BE2C (cell line): ENCODE results near the gene ABI2.
A peak's percentile ranks its signal among the peaks of the same experiment; 100 is the strongest.

Experiments
- DNase-seq: peaks from one replicate; pipeline ENCODE4 v3.0.0-alpha.2; 2020
- H3K27me3 ChIP-seq: fragments of 250-450 bp; sonication (Bioruptor Pico); 2 replicates; pipeline ENCODE4 v1.5.1; 2020; ENCODE audit warnings: mild to moderate bottlenecking
- H3K36me3 ChIP-seq: fragments of 250-450 bp; sonication (Bioruptor Pico); 2 replicates; pipeline ENCODE4 v1.5.1; 2020; ENCODE audit warnings: mild to moderate bottlenecking
- H3K4me1 ChIP-seq: fragments of 250-450 bp; sonication (Bioruptor Pico); 2 replicates; pipeline ENCODE4 v1.5.1; 2020
- H3K4me3 ChIP-seq: 2 replicates; pipeline ENCODE4 v1.5.1; 2011; ENCODE audit warnings: low read depth, low read length
- H3K9me3 ChIP-seq: fragments of 250-450 bp; sonication (Bioruptor Pico); 2 replicates; pipeline ENCODE4 v1.5.1; 2020
- TF ChIP-seq, protein P1 (sequence below): IDR thresholded peaks from 2 replicates; pipeline ENCODE4 v1.5.1; 2012; ENCODE audit warnings: mild to moderate bottlenecking, low read depth, low read length

The ABI2 gene

DNA sequence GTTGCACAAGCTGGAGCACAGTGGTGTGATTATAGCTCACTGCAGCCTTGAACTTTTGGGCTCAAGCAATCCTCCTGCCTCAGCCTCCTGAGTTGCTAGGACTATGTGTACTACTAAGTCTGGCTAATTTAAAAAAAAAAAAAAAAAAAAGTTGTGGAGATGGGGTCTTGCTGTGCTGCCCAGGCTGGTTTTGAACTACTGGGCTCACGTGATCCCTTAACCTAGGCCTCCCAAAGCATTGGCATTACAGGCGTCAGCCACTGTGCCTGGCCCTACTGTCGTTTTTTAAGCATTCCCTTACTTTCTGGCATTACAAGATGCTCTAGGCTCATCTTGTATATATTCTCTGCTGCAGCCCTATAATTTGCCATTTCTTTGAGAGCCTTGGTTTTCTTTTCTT, 118.6 kb downstream of the ABI2 start:
- TF ChIP-seq, protein P1, sequence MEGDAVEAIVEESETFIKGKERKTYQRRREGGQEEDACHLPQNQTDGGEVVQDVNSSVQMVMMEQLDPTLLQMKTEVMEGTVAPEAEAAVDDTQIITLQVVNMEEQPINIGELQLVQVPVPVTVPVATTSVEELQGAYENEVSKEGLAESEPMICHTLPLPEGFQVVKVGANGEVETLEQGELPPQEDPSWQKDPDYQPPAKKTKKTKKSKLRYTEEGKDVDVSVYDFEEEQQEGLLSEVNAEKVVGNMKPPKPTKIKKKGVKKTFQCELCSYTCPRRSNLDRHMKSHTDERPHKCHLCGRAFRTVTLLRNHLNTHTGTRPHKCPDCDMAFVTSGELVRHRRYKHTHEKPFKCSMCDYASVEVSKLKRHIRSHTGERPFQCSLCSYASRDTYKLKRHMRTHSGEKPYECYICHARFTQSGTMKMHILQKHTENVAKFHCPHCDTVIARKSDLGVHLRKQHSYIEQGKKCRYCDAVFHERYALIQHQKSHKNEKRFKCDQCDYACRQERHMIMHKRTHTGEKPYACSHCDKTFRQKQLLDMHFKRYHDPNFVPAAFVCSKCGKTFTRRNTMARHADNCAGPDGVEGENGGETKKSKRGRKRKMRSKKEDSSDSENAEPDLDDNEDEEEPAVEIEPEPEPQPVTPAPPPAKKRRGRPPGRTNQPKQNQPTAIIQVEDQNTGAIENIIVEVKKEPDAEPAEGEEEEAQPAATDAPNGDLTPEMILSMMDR, result no peak
- Histone ChIP-seq H3K4me3 (no peak overlapping the region), H3K27me3 (no peaks in the 10 kb centered on the region), H3K36me3 (no peaks in the 10 kb centered on the region; the same call in 1 of the 2 replicates), H3K4me1 (no peaks in the 10 kb centered on the region), H3K9me3 (no peaks in the 10 kb centered on the region)
- DNase-seq, result no peak

DNA sequence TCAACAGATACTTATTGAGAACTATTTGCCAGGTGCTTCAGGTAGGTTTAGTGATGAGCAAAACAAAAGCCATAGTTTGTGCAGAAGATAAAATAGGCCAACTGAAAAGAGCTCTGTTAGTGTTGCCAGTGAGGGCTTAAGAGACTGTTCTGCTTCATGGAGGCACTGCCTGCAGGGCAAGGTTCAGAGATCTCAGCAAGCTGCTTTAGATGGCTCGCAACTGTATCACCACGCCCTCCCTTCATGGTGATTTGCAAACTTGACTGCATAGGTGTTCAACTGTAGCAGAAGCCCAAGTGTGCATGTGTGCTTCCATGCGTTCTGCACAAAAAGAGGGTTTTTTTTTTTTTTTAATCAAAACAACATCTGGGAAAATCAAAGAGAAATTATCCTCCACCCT, 122.4 kb downstream of the ABI2 start:
- Histone ChIP-seq H3K27me3 (no peaks in the 10 kb centered on the region), H3K4me3 (no peak overlapping the region), H3K36me3 (no peaks in the 10 kb centered on the region), H3K4me1 (no peaks in the 10 kb centered on the region), H3K9me3 (no peaks in the 10 kb centered on the region)
- TF ChIP-seq, protein P1, result no peak
- no peak for DNase-seq

DNA sequence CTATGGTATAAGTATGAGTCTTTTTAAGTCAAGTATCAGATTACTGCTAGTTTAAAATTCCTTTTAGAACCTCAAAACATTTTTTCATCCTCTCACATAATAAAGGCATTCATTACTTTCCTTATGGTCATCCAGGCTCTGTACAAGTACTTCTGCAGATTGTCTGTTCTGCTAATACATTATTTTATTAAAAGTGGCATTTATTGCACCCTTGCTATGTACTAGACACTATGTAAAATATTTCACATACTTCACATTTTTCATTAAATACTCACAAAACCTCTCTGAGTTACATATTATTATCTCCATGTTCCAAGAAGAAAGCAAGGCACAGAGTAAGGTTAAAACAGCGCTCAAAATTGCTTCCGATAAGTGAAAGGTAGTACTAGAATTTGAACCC, 122.8 kb downstream of the ABI2 start:
- Histone ChIP-seq H3K9me3 (no peaks in the 10 kb centered on the region), H3K27me3 (no peaks in the 10 kb centered on the region), H3K4me1 (no peaks in the 10 kb centered on the region), H3K36me3 (no peaks in the 10 kb centered on the region), H3K4me3 (no peak overlapping the region)
- DNase-seq, result no peak
- TF ChIP-seq, protein P1, result no peak

DNA sequence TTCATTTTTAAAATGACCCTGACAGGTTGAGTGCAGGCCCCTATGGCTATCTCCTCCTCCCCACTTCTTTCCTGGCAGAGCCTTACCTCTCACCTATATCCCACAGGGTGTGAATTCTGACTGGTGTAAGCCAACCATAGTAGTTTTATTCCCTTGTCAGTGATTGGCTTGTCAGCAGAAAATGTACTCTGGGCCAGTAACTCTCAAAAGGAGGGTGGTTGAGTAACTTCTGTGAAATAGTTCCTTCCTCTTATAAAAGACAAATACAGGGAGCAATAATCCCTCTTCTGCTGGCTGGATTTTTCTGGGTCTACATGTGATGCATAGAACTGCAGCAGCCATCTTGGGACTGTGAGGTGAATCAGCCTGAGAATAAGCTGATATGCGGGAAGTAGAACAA, 123.5 kb downstream of the ABI2 start:
- no peaks in the 10 kb centered on the region for H3K36me3 ChIP-seq
- TF ChIP-seq, protein P1, result no peak

DNA sequence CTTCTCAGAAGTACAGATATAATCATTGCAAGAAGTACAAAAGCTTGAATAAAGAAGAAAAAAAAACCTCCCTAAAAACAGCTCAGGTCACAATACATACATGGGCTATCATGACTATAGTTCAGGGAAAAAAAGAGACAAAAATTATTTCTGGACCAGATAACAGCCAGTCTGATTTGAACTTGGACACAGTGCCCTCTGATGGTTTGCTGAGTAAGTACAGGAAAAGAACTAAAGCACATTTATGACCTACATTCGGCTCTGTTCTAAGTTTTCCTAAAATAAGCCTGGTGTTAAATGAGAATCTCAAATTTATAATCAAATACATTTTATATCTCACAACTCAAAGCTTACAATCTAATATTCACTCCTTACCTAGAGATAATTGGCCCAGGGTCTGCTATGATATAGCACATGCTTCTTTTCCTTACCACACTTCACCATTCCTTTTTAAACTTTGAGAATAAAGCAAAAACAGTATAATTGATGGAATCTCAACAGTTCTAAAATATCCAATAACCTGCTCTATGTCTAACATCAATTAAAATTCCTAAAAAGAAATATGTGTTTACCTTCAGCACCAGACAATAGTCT, 125.8 kb downstream of the ABI2 start:
- H3K27me3 ChIP-seq, result no peaks in the 10 kb centered on the region
- H3K4me1 ChIP-seq, result no peaks in the 10 kb centered on the region
- TF ChIP-seq, protein P1, result peak; percentile 84
- no peaks in the 10 kb centered on the region for H3K9me3 ChIP-seq
- peak; percentile 48 for DNase-seq
- H3K4me3 ChIP-seq, result no peak overlapping the region
- H3K36me3 ChIP-seq, result no peaks in the 10 kb centered on the region

More for the DNA sequence above, 123.5 kb downstream of the ABI2 start:
- H3K9me3 ChIP-seq, result no peaks in the 10 kb centered on the region
- no peak for DNase-seq
- no peak overlapping the region for H3K4me3 ChIP-seq
- no peaks in the 10 kb centered on the region for H3K4me1 ChIP-seq
- H3K27me3 ChIP-seq, result no peaks in the 10 kb centered on the region

DNA sequence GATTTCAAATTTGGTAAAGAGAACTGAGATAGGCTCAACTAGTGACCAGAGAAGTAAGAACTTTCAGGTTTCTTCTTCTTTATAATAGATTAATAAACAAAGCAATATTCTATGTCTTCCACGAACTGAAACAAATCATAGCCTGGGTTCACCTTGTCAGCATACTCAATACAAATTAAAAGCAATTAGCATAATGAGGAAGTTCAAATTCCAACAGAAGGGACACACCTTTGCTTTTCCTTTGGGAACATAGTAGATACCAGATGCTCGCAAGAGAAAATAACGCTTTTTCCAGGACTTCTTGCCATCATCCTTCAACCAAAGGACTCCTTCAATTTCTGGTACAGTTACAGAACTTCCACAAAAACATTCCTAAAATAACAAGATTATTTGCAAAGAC, 127.0 kb downstream of the ABI2 start:
- TF ChIP-seq, protein P1, result no peak
- H3K4me3 ChIP-seq, result no peak overlapping the region
- H3K9me3 ChIP-seq, result no peaks in the 10 kb centered on the region
- no peaks in the 10 kb centered on the region for H3K4me1 ChIP-seq
- H3K27me3 ChIP-seq, result no peaks in the 10 kb centered on the region
- no peak for DNase-seq
- peaks cover 3% of the 10 kb centered on the region; the same call in 1 of the 2 replicates for H3K36me3 ChIP-seq
